Retinal pigment epithelial cell (primary cell): ENCODE data around the gene NFASC.

ENCODE experiments used
- DNase-seq: peaks from one replicate; pipeline ENCODE4 v3.0.0-alpha.2; 2010; ENCODE audit warnings: low read depth
- H3K4me3 ChIP-seq: 2 replicates; pipeline ENCODE4 v1.5.1; 2011; ENCODE audit warnings: mild to moderate bottlenecking, low read length, control low read depth, moderate library complexity
- CTCF ChIP-seq: conservative IDR thresholded peaks from 2 replicates; pipeline ENCODE4 v1.5.1; 2011; ENCODE audit warnings: low read depth, low read length, control low read depth, inconsistent platforms

NFASC gene

GRCh38 chr1:204874274-204874673 lies 3.6 kb downstream of the NFASC start:
- no peak for DNase-seq
- H3K4me3 ChIP-seq, result no peak overlapping the region
- no peak for TF ChIP-seq CTCF

- no peak for DNase-seq
- no peak for TF ChIP-seq CTCF
- no peak overlapping the region for H3K4me3 ChIP-seq
Observed at GRCh38 chr1:204875255-204875654, 4.6 kb downstream of the NFASC start.

GRCh38 chr1:204878621-204879234 lies 8.1 kb downstream of the NFASC start:
- no peak for TF ChIP-seq CTCF
- DNase-seq, result no peak
- H3K4me3 ChIP-seq, result no peak overlapping the region

GRCh38 chr1:204879351-204879750 lies 8.7 kb downstream of the NFASC start:
- H3K4me3 ChIP-seq, result no peak overlapping the region
- no peak for TF ChIP-seq CTCF

GRCh38 chr1:204880906-204881305 lies 10.2 kb downstream of the NFASC start:
- no peak for DNase-seq
- no peak for TF ChIP-seq CTCF
- H3K4me3 ChIP-seq, result no peak overlapping the region

More at GRCh38 chr1:204879351-204879750, 8.7 kb downstream of the NFASC start:
- DNase-seq, result no peak

- no peak overlapping the region for H3K4me3 ChIP-seq
- TF ChIP-seq CTCF, result no peak
- DNase-seq, result no peak
Observed at GRCh38 chr1:204882479-204882878, 11.8 kb downstream of the NFASC start.

- DNase-seq, result no peak
- no peak overlapping the region for H3K4me3 ChIP-seq
- no peak for TF ChIP-seq CTCF
Observed at GRCh38 chr1:204883405-204883804, 12.7 kb downstream of the NFASC start.
